ENCODE data around the gene PSMB11. TPM values are rescaled to one million over a fixed set of nuclear protein-coding genes. Genes with fewer than 3 reads are reported as not detected.

PSMB11 gene
- total RNA-seq, 1 donor from 2014 or later: not detected

- Histone ChIP-seq H3K4me1 (peaks cover 33% of the 10 kb centered on the region), H3K36me3 (peaks cover 72% of the 10 kb centered on the region), H3K9me3 (no peaks in the 10 kb centered on the region), H3K4me3 (no peak overlapping the region), H3K27ac (no peak overlapping the region), H3K27me3 (no peaks in the 10 kb centered on the region)
- intact Hi-C loops (cut with DNase I): no loop called here
- TF ChIP-seq CTCF (IDR thresholded peaks at IDR 0.05): peak; percentile 98
- ATAC-seq (peak; percentile 90), DNase-seq (no peak)
Measured at GRCh38 chr14:23068789-23069412, 26.9 kb downstream of the PSMB11 start.

GRCh38 chr14:23069413-23069806, 27.4 kb downstream of the PSMB11 start:
- ATAC-seq: no peak
- H3K27ac ChIP-seq: no peak overlapping the region
- no peak overlapping the region for H3K4me3 ChIP-seq
- peaks cover 72% of the 10 kb centered on the region for H3K36me3 ChIP-seq
- intact Hi-C loops (cut with DNase I): no loop called here
- no peak for DNase-seq
- no peaks in the 10 kb centered on the region for H3K27me3 ChIP-seq
- H3K9me3 ChIP-seq: no peaks in the 10 kb centered on the region
- H3K4me1 ChIP-seq: peaks cover 33% of the 10 kb centered on the region
- no peak for TF ChIP-seq CTCF (IDR thresholded peaks at IDR 0.05)

GRCh38 chr14:23070262-23071129, 28.5 kb downstream of the PSMB11 start:
- Histone ChIP-seq H3K4me3 (peak overlapping the region; percentile 71), H3K4me1 (peaks cover 33% of the 10 kb centered on the region), H3K27me3 (no peaks in the 10 kb centered on the region), H3K36me3 (peaks cover 72% of the 10 kb centered on the region), H3K27ac (peak overlapping the region; percentile 74), H3K9me3 (no peaks in the 10 kb centered on the region)
- no peak for TF ChIP-seq CTCF (IDR thresholded peaks at IDR 0.05)
- DNase-seq: no peak
- ATAC-seq: no peak
- intact Hi-C loops (cut with DNase I): no loop called here

- H3K27ac ChIP-seq: peak overlapping the region; percentile 74
- H3K4me3 ChIP-seq: peak overlapping the region; percentile 71
- peak; percentile 90 for DNase-seq
- no peaks in the 10 kb centered on the region for H3K9me3 ChIP-seq
- peaks cover 33% of the 10 kb centered on the region for H3K4me1 ChIP-seq
- no peaks in the 10 kb centered on the region for H3K27me3 ChIP-seq
- intact Hi-C loops (cut with DNase I): no loop called here
- H3K36me3 ChIP-seq: peaks cover 72% of the 10 kb centered on the region
- ATAC-seq: peak; percentile 95
- TF ChIP-seq CTCF (IDR thresholded peaks at IDR 0.05): no peak
Measured at GRCh38 chr14:23071244-23071920, 29.4 kb downstream of the PSMB11 start.

- peak overlapping the region; percentile 71 for H3K4me3 ChIP-seq
- H3K27ac ChIP-seq: peak overlapping the region; percentile 74
- DNase-seq (no peak), ATAC-seq (no peak)
- no peak for TF ChIP-seq CTCF (IDR thresholded peaks at IDR 0.05)
- H3K4me1 ChIP-seq: peaks cover 35% of the 10 kb centered on the region
- no peaks in the 10 kb centered on the region for H3K9me3 ChIP-seq
- H3K36me3 ChIP-seq: peaks cover 72% of the 10 kb centered on the region
- intact Hi-C loops (cut with DNase I): no loop called here
- no peaks in the 10 kb centered on the region for H3K27me3 ChIP-seq
Measured at GRCh38 chr14:23071921-23072539, 30.0 kb downstream of the PSMB11 start.
